MCF 10A (cell line): ENCODE data around the gene STAG2. TPM values are rescaled to one million over a fixed set of nuclear protein-coding genes. Genes with fewer than 3 reads are reported as not detected.
"Not testable (repeated sequence)": the region's sequence is repeated elsewhere in the genome, so short reads cannot be mapped to it uniquely, and the experiment has no call there.

ENCODE experiments used
- BruUV-seq: library from RNA; stranded (reverse); fragments of 400-500 nt; replicated peaks from 2 replicates; lab custom pipeline; 2021; lab: Mats Ljungman, UMichigan
- CTCF ChIA-PET: fragments of 300-600 bp; sonication (Branson Sonifier 250); formaldehyde crosslinking; extraction: SDS; loops from one replicate; lab custom pipeline; 2021; ENCODE audit warnings: antibody characterized with exemption, inconsistent platforms; lab: Yijun Ruan, JAX
- POLR2A ChIA-PET: fragments of 300-600, 350-650 bp; sonication (Branson Sonifier 250); formaldehyde crosslinking; extraction: SDS; loops from one replicate; lab custom pipeline; 2020; ENCODE audit warnings: antibody characterized with exemption, inconsistent platforms; lab: Yijun Ruan, JAX
- DNase-seq: peaks from one replicate; pipeline ENCODE4 v3.0.0-alpha.2; 2018; ENCODE audit not compliant: unreplicated experiment
- H3K27ac Mint-ChIP-seq: one replicate; pipeline ENCODE4 v1.8.0; 2022; ENCODE audit warnings: mild to moderate bottlenecking, low read depth, mixed read lengths; ENCODE audit not compliant: unreplicated experiment
- H3K27me3 Mint-ChIP-seq: one replicate; pipeline ENCODE4 v1.8.0; 2022; ENCODE audit warnings: mixed read lengths; ENCODE audit not compliant: insufficient read depth, unreplicated experiment
- H3K36me3 Mint-ChIP-seq: one replicate; pipeline ENCODE4 v1.8.0; 2022; ENCODE audit warnings: mild to moderate bottlenecking, moderate library complexity, mixed read lengths; ENCODE audit not compliant: insufficient read depth, unreplicated experiment
- H3K4me1 Mint-ChIP-seq: one replicate; pipeline ENCODE4 v1.8.0; 2022; ENCODE audit warnings: mixed read lengths; ENCODE audit not compliant: insufficient read depth, unreplicated experiment
- H3K4me3 Mint-ChIP-seq: one replicate; pipeline ENCODE4 v1.8.0; 2022; ENCODE audit warnings: mild to moderate bottlenecking, moderate library complexity, mixed read lengths; ENCODE audit not compliant: unreplicated experiment
- H3K9me3 Mint-ChIP-seq: one replicate; pipeline ENCODE4 v1.8.0; 2022; ENCODE audit warnings: mixed read lengths; ENCODE audit not compliant: unreplicated experiment
- intact Hi-C: fragments of 100-400 bp; cut with micrococcal nuclease; formaldehyde crosslinking; loops from 2 replicates; pipeline ENCODE4 v1.14.1; 2022
- total RNA-seq: library from RNA; stranded (reverse); gene quantifications from 2 replicates; pipeline ENCODE4 v1.2.3, GENCODE V29; 2022
- TF ChIP-seq, protein P1 (sequence below): fragments of 200-600 bp; IDR thresholded peaks from one replicate; pipeline ENCODE4 v1.8.0; 2022; ENCODE audit warnings: antibody characterized with exemption, mild to moderate bottlenecking; ENCODE audit not compliant: unreplicated experiment

STAG2 gene
- total RNA-seq, 1 experiment from 2014 or later = 80.7 TPM

DNA sequence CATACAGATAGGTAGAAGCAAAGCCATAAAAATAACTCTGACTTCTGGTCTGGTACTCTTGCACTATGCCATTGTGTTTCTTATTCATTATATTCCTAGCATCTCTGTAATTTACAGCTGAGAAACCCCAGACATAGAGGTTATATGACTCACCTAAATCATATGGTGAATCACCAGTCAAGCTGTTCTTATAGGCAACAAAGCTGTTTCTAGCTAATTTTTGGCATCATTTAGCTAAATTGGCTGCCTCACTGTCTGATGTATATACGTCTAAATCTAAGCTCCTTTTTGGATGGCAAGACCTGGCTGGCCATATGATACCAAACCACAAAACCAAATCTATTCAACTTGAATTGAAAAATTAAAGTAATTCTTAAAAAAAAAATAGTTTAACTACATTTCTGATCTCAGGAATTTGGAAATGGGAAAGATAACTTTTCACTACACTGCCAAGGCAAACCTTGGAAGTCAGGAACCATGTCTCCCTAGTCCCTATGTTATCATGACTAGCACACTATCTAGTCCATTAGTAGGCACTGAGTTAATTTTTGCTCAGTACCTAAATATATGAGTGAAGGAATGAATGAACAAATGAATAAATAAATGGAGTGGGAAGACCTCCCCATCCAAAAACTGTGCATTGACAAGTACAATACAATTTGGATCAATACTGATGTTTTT is 41.3 kb upstream of the STAG2 start:
- ChIA-PET POLR2A (interaction anchor here (0.7 kb wide), 1 partner anchor 9 kb away, joined by 4 read pairs; no protein-coding TSS in a partner anchor), CTCF (interaction anchor here (0.7 to 1.0 kb wide), 3 partner anchors 15 to 87 kb away, joined by 3 read pairs; no protein-coding TSS in a partner anchor)
- H3K4me3 Mint-ChIP-seq = no peak overlapping the region
- no peaks in the 10 kb centered on the region for H3K27me3 Mint-ChIP-seq
- no peaks in the 10 kb centered on the region for H3K9me3 Mint-ChIP-seq
- no peaks in the 10 kb centered on the region for H3K4me1 Mint-ChIP-seq
- no peaks in the 10 kb centered on the region for H3K36me3 Mint-ChIP-seq
- no peak overlapping the region for H3K27ac Mint-ChIP-seq
- DNase-seq = peak; percentile 49
- intact Hi-C loops = no loop called here
- BruUV-seq = no TSS peak
- TF ChIP-seq, protein P1, sequence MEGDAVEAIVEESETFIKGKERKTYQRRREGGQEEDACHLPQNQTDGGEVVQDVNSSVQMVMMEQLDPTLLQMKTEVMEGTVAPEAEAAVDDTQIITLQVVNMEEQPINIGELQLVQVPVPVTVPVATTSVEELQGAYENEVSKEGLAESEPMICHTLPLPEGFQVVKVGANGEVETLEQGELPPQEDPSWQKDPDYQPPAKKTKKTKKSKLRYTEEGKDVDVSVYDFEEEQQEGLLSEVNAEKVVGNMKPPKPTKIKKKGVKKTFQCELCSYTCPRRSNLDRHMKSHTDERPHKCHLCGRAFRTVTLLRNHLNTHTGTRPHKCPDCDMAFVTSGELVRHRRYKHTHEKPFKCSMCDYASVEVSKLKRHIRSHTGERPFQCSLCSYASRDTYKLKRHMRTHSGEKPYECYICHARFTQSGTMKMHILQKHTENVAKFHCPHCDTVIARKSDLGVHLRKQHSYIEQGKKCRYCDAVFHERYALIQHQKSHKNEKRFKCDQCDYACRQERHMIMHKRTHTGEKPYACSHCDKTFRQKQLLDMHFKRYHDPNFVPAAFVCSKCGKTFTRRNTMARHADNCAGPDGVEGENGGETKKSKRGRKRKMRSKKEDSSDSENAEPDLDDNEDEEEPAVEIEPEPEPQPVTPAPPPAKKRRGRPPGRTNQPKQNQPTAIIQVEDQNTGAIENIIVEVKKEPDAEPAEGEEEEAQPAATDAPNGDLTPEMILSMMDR = no peak

DNA sequence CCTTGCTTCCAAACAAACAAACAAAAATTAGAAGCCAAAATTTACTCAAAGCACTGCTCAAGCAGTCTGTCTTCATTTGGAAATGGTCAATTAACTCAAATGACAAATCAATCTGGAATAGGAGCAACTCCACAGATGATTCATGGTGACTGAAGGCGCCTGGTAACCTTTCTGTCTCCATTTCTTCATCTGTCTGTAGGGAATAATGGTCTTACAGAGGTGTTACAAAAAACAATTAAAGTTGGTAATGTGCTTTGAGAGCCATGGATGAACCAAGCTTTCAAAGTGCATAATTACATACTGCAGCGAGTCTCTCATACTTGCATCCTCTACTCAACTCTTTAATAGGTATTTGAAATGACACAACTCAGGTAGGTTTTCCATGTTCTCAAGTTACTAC is 38.3 kb upstream of the STAG2 start:
- POLR2A ChIA-PET = interaction anchor here (0.6 kb wide), 1 partner anchor 94 kb away, joined by 4 read pairs; no protein-coding TSS in a partner anchor
- Mint-ChIP-seq H3K27me3 (no peaks in the 10 kb centered on the region), H3K27ac (no peak overlapping the region), H3K9me3 (no peaks in the 10 kb centered on the region), H3K4me1 (no peaks in the 10 kb centered on the region), H3K36me3 (no peaks in the 10 kb centered on the region), H3K4me3 (no peak overlapping the region)
- TF ChIP-seq, protein P1 = no peak
- intact Hi-C loops = no loop called here
- CTCF ChIA-PET = interaction anchor here (1.0 kb wide), 1 partner anchor 39 kb away, joined by 3 read pairs; no protein-coding TSS in a partner anchor
- no peak for DNase-seq
- no TSS peak for BruUV-seq

DNA sequence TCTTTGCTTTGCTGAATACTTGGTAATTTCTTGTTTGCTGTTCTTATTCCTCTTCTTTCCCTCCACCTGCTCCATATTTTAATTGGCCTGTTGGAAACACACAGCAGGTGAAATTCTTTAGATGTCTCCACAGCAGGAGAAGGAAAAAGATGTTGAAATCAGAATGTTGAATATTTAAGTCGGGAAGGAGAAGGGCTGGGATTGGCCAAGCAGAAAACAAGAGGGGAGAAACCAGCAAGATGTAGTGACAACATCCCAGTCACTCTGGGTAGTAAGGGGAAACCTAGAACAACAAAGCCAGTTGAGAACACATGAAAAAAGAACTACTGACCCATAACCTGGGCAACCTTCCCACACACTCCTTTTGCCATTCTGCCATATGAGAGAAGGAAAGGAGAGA is 37.3 kb upstream of the STAG2 start:
- CTCF ChIA-PET = no interaction called here
- Mint-ChIP-seq H3K4me3 (no peak overlapping the region), H3K27me3 (no peaks in the 10 kb centered on the region), H3K9me3 (no peaks in the 10 kb centered on the region), H3K36me3 (no peaks in the 10 kb centered on the region), H3K4me1 (no peaks in the 10 kb centered on the region), H3K27ac (no peak overlapping the region)
- POLR2A ChIA-PET = no interaction called here
- intact Hi-C loops = no loop called here
- no peak for DNase-seq
- TF ChIP-seq, protein P1 = no peak
- no TSS peak for BruUV-seq

DNA sequence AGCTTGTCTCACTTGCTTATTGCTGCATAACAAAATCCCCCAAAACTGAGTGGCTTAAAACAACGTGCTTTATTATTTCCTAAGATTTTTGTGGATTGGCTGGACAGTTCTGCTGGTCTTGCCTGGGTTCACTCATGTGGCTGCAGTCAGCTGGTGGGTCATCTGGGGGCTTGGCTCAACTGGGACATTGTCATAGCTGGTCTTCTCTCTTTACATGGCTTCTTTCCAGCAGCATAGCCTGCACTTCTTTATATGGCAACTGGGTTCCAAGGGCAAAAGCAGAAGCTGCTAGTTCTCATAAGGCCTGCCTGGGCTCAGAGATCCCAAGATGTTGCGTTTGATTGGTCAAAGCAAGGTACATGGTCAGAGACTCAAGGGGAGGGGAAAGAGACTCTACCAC is 33.7 kb upstream of the STAG2 start:
- intact Hi-C loops = no loop called here
- H3K4me3 Mint-ChIP-seq = no peak overlapping the region
- ChIA-PET POLR2A (interaction anchor here (0.7 to 0.9 kb wide), 2 partner anchors 32 to 503 kb away, joined by 4 to 5 read pairs; no protein-coding TSS in a partner anchor), CTCF (interaction anchor here (0.7 to 1.3 kb wide), 2 partner anchors 27 to 295 kb away, joined by 3 to 4 read pairs; no protein-coding TSS in a partner anchor)
- no peak overlapping the region for H3K27ac Mint-ChIP-seq
- H3K36me3 Mint-ChIP-seq = no peaks in the 10 kb centered on the region
- no peaks in the 10 kb centered on the region for H3K4me1 Mint-ChIP-seq
- no TSS peak for BruUV-seq
- no peaks in the 10 kb centered on the region for H3K27me3 Mint-ChIP-seq
- TF ChIP-seq, protein P1 = no peak
- H3K9me3 Mint-ChIP-seq = peaks cover 9% of the 10 kb centered on the region
- no peak for DNase-seq

DNA sequence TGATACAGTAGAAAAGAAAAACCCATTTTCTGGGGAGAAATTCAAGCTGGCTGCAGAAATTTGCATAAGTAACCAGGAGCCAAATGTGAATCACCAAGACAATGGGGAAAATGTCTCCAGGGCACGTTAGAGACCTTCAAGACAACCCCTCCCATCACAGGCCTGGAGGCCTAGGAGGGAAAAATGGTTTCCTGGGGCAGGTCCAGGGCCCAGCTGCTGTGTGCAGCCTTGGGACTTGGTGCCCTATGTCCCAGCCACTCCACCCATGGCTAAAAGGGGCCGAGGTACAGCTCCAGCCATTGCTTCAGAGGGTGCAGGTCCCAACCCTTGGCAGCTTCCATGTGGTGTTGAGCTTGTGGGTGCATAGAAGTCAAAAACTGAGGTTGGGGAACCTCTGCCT is 29.5 kb upstream of the STAG2 start:
- intact Hi-C loops, POLR2A ChIA-PET, H3K27me3 Mint-ChIP-seq, H3K27ac Mint-ChIP-seq, CTCF ChIA-PET, H3K4me1 Mint-ChIP-seq, H3K36me3 Mint-ChIP-seq, H3K4me3 Mint-ChIP-seq, BruUV-seq, DNase-seq: not testable (repeated sequence)
- H3K9me3 Mint-ChIP-seq = peaks cover 17% of the 10 kb centered on the region
